GM08714 (cell line): ENCODE measurements around the gene USP34.
"Not testable (repeated sequence)": the region's sequence is repeated elsewhere in the genome, so short reads cannot be mapped to it uniquely, and the experiment has no call there.

Experiments
- H3K4me3 ChIP-seq: fragments of 200-500 bp; sonication (Bioruptor generic); 2 replicates; pipeline ENCODE4 v1.5.1; 2014; ENCODE audit warnings: mild to moderate bottlenecking, low read length, inconsistent platforms
- ZNF274 ChIP-seq: IDR thresholded peaks from 2 replicates; pipeline ENCODE4 v1.6.1; 2012; ENCODE audit warnings: mild to moderate bottlenecking, low read depth, low read length

USP34 gene

DNA sequence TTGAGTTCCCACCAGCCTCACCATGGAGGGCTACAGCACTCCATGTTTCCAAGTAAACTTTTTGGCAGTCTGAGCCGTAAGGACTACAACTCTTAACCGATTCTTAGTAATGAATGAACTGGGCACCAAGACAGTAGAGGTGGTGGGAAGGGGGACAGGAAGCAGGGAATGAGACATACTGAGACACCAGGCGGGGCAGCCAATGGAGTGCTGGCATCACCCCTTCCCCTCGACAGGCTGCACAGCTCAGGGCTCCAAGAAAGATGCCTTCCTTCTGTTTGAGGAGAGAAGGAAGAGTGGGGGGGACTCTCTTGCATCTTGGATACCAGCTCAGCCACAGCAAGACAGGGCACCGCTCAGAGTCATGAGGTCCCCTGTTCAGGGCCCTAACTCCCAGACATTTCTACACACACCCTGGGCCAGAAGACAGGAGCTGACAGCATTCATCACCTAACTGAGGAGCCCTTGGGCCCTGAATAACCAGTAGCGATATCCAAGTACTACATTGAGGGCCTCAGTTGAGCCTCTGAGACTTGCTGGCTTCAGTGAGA lies 45.2 kb downstream of the USP34 start:
- no peak overlapping the region for H3K4me3 ChIP-seq
- no peak for TF ChIP-seq ZNF274

GRCh38 chr2:61423714-61424113 lies 47.2 kb downstream of the USP34 start:
- no peak overlapping the region for H3K4me3 ChIP-seq
- TF ChIP-seq ZNF274 = no peak

GRCh38 chr2:61421611-61422010 lies 49.3 kb downstream of the USP34 start:
- TF ChIP-seq ZNF274 = no peak
- no peak overlapping the region for H3K4me3 ChIP-seq

GRCh38 chr2:61420991-61421544 lies 49.8 kb downstream of the USP34 start:
- no peak overlapping the region for H3K4me3 ChIP-seq
- TF ChIP-seq ZNF274 = no peak

- no peak for TF ChIP-seq ZNF274
Measured at GRCh38 chr2:61419570-61419969, 51.3 kb downstream of the USP34 start.

GRCh38 chr2:61419129-61419528 lies 51.8 kb downstream of the USP34 start:
- no peak overlapping the region for H3K4me3 ChIP-seq
- no peak for TF ChIP-seq ZNF274

More at GRCh38 chr2:61419570-61419969, 51.3 kb downstream of the USP34 start:
- H3K4me3 ChIP-seq = no peak overlapping the region

DNA sequence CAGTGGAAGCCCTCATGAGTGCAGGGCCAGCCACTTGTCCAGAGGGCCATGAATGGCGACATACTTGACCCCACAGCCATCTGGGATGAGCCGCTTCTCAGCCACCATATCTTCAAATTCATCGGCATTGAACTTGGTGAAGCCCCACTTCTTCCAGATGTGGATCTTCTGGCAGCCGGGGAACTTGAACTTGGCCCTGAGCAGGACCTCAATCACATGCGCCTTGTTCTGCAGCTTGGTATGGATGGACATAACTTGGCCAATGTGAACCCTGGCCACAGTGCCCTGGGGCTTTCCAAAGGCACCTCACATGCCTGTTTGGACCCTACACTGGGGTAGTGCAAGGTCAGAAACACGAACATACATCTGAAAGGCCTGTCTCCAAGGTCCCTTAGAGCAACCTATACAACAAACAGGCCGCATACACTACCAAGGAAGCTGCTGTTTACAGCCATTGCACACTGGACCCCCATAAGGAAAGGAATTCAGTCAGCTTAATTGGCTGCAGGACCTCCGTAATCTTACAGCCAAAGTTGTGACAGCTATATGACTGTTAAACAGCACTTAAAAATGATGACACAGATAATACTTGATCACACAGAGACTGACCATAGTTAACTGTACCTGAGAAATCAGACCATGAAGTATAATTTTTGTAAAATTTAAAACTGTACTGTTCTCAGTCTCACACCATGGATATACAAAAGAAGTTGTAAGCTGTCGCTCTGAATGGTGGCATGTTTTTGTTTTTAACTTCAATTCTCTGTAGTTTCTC lies 53.8 kb downstream of the USP34 start:
- no peak overlapping the region for H3K4me3 ChIP-seq
- TF ChIP-seq ZNF274 = no peak

DNA sequence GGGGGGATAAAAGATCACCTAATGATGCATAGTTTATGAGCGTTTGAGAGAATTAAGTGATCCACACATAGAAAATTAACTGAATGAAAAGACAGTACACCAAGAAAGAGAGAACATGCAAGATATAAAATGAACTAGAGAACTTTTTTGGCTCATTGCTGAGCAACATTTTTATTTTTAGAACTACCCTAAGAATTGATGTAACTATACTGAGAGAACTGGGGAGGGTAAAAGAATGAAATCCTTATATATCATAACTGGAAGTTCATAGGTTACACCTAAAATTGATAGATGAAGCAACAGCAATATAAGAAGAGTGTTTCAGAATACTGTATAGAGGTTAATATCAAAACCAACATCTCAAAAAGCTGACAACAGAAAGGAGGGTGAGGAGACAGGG lies 55.6 kb downstream of the USP34 start:
- no peak for TF ChIP-seq ZNF274
- H3K4me3 ChIP-seq = no peak overlapping the region

- H3K4me3 ChIP-seq = no peak overlapping the region
- TF ChIP-seq ZNF274 = no peak
Measured at GRCh38 chr2:61414674-61415073, 56.2 kb downstream of the USP34 start.

GRCh38 chr2:61411109-61411508 lies 59.8 kb downstream of the USP34 start:
- no peak for TF ChIP-seq ZNF274
- H3K4me3 ChIP-seq = no peak overlapping the region

- TF ChIP-seq ZNF274 = no peak
- no peak overlapping the region for H3K4me3 ChIP-seq
Measured at GRCh38 chr2:61410185-61410584, 60.7 kb downstream of the USP34 start.

- no peak for TF ChIP-seq ZNF274
- no peak overlapping the region for H3K4me3 ChIP-seq
Measured at GRCh38 chr2:61405813-61406212, 65.1 kb downstream of the USP34 start.

GRCh38 chr2:61404438-61404837 lies 66.4 kb downstream of the USP34 start:
- H3K4me3 ChIP-seq = no peak overlapping the region
- TF ChIP-seq ZNF274 = no peak

- no peak for TF ChIP-seq ZNF274
- H3K4me3 ChIP-seq = no peak overlapping the region
Measured at GRCh38 chr2:61398413-61398812, 72.5 kb downstream of the USP34 start.

- no peak for TF ChIP-seq ZNF274
- H3K4me3 ChIP-seq = no peak overlapping the region
Measured at GRCh38 chr2:61396005-61396404, 74.9 kb downstream of the USP34 start.

GRCh38 chr2:61387588-61387987 lies 83.3 kb downstream of the USP34 start:
- H3K4me3 ChIP-seq = not testable (repeated sequence)

DNA sequence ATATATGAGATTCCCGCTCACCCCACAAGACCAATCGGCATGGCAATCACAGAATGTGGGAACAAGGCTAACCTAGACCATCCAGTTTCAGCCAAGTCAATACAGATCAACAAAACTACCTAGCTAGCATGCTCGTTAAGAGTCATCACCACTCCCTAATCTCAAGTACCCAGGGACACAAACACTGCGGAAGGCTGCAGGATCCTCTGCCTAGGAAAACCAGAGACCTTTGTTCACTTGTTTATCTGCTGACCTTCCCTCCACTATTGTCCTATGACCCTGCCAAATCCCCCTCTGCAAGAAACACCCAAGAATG lies 90.0 kb downstream of the USP34 start:
- not testable (repeated sequence) for H3K4me3 ChIP-seq
